Panc1 (cell line): ENCODE results near the gene RAB4A. TPM values are rescaled to one million over a fixed set of nuclear protein-coding genes. Genes with fewer than 3 reads are reported as not detected.

Source experiments
- ATAC-seq: fragments of 200-7000 bp; cut with Tn5 transposase; 2 replicates; pipeline ENCODE4 v1.9.1; 2020; ENCODE audit warnings: mild to moderate bottlenecking, moderate library complexity
- BruUV-seq: library from RNA; stranded (reverse); fragments of 400-500 nt; replicated peaks from 2 replicates; lab custom pipeline; 2021; lab: Mats Ljungman, UMichigan
- CTCF ChIA-PET: fragments of 300-600 bp; sonication (Branson Sonifier 250); formaldehyde crosslinking; loops from one replicate; lab custom pipeline; 2022; ENCODE audit warnings: antibody characterized with exemption; lab: Charles Lee
- POLR2A ChIA-PET: fragments of 300-600 bp; sonication (Branson Sonifier 250); formaldehyde crosslinking; loops from one replicate; lab custom pipeline; 2022; ENCODE audit warnings: antibody characterized with exemption; lab: Charles Lee
- DNase-seq: peaks from one replicate; pipeline ENCODE4 v3.0.0-alpha.2; 2010; ENCODE audit warnings: low read depth, low spot score
- H3K27ac ChIP-seq: 2 replicates; pipeline ENCODE4 v1.5.1; 2011; ENCODE audit warnings: mild to moderate bottlenecking, low read length, inconsistent platforms
- H3K27me3 ChIP-seq: fragments of 200-500 bp; sonication (Bioruptor generic); 2 replicates; pipeline ENCODE4 v1.6.0; 2014; ENCODE audit warnings: low read length, inconsistent platforms; ENCODE audit not compliant: control insufficient read depth, insufficient read depth
- H3K36me3 ChIP-seq: fragments of 200-500 bp; sonication (Bioruptor generic); 2 replicates; pipeline ENCODE4 v1.5.1; 2014; ENCODE audit warnings: inconsistent platforms, mild to moderate bottlenecking, low read length, moderate library complexity; ENCODE audit not compliant: control insufficient read depth, insufficient read depth
- H3K4me1 ChIP-seq: 2 replicates; pipeline ENCODE4 v1.5.1; 2011; ENCODE audit warnings: inconsistent platforms, mild to moderate bottlenecking, low read length, moderate library complexity; ENCODE audit not compliant: control insufficient read depth, insufficient read depth
- H3K4me3 ChIP-seq, 2 experiments: 2 replicates each; pipeline ENCODE4 v1.5.1; 2011 to 2012; ENCODE audit warnings: low read depth in 2 of 2, low read length in 2 of 2, mild to moderate bottlenecking in 2 of 2, inconsistent platforms in 1 of 2, moderate library complexity in 1 of 2
- H3K9me3 ChIP-seq: fragments of 200-500 bp; sonication (Bioruptor generic); 2 replicates; pipeline ENCODE4 v1.5.1; 2014; ENCODE audit warnings: low read depth, mild to moderate bottlenecking, inconsistent platforms, low read length, moderate library complexity; ENCODE audit not compliant: control insufficient read depth, insufficient read depth
- CTCF ChIP-seq: fragments of 450-650 bp; IDR thresholded peaks from 2 replicates; pipeline ENCODE4 v1.5.1; 2017; ENCODE audit warnings: mild to moderate bottlenecking
- POLR2AphosphoS5 ChIP-seq: IDR thresholded peaks from 2 replicates; pipeline ENCODE4 v1.6.1; 2012; ENCODE audit warnings: mild to moderate bottlenecking, low read depth, low read length, moderate library complexity
- REST ChIP-seq, 2 experiments: IDR thresholded peaks; 2 replicates each; pipeline ENCODE4 v1.6.1; 2011 to 2012; ENCODE audit warnings: low read depth in 2 of 2, control low read depth in 1 of 2, low read length in 1 of 2, mild to moderate bottlenecking in 1 of 2, moderate library complexity in 1 of 2; ENCODE audit not compliant: insufficient read depth in 1 of 2
- SIN3A ChIP-seq: IDR thresholded peaks from 2 replicates; pipeline ENCODE4 v1.6.1; 2012; ENCODE audit warnings: low read depth, mild to moderate bottlenecking, low read length, moderate library complexity, borderline replicate concordance; ENCODE audit not compliant: insufficient read depth
- TCF7L2 ChIP-seq: IDR thresholded peaks from 2 replicates; pipeline ENCODE4 v1.6.1; 2011; ENCODE audit warnings: mild to moderate bottlenecking, low read depth, low read length, inconsistent platforms
- in situ Hi-C: cut with HindIII; loops from 2 replicates; pipeline ENCODE4 v1.10.0; 2016; ENCODE audit warnings: low sequenced_read_pairs, low pct_unique_long_range_greater_than_20kb
- intact Hi-C: fragments of 100-400 bp; cut with micrococcal nuclease; formaldehyde crosslinking; loops from one replicate; pipeline ENCODE4 v1.10.0; 2022; ENCODE audit not compliant: unreplicated experiment
- total RNA-seq: library from RNA; stranded (reverse); gene quantifications from one replicate; pipeline ENCODE4 v1.2.1, GENCODE V29; 2021; ENCODE audit not compliant: unreplicated experiment

Gene RAB4A
- total RNA-seq, 1 experiment from 2014 or later, result 73.0 TPM

- Histone ChIP-seq H3K9me3 (no peaks in the 10 kb centered on the region), H3K27ac (no peak overlapping the region), H3K4me3 (no peak overlapping the region), H3K36me3 (no peaks in the 10 kb centered on the region), H3K4me1 (0 out of 2 replicates have a peak, but pooled peaks cover 3% of the 10 kb centered on the region), H3K27me3 (no peaks in the 10 kb centered on the region)
- DNase-seq (no peak), ATAC-seq (no peak)
- in situ Hi-C loops (no loop called here), intact Hi-C loops (no loop called here)
- no TSS peak for BruUV-seq
- TF ChIP-seq TCF7L2 (no peak), POLR2AphosphoS5 (no peak), REST (IDR thresholded peaks at IDR 0.05; ENCODE audit: insufficient read depth in 1 of 2, low read depth in 2 of 2, low read length in 1 of 2) (no peak), SIN3A (no peak), CTCF (no peak)
- CTCF ChIA-PET, result no interaction called here
- POLR2A ChIA-PET, result no interaction called here
Measured at GRCh38 chr1:229262239-229262638, 8.7 kb upstream of the RAB4A start.

DNA sequence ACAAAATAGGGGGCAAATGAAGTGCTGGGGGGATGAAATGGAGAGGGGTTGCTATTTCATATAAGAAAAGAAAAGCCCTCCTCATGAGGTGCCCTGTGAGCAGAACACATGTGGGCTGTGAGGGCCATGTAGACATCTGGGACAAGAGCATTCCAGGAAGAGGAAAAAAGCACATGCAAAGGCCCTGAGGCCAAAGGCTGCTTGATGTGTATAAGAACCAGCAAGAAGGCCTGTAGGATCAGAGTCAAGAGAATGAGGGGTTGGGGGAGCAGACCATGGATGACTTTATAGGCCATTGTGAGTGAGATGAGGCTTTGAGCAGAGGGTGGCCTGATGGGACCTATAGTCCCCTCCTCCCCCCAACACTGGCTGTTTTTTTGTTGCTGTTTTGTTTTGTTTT lies 7.7 kb upstream of the RAB4A start:
- H3K4me1 ChIP-seq, result 0 out of 2 replicates have a peak, but pooled peaks cover 2% of the 10 kb centered on the region
- ATAC-seq (no peak), DNase-seq (no peak)
- no peaks in the 10 kb centered on the region for H3K27me3 ChIP-seq
- TF ChIP-seq POLR2AphosphoS5 (no peak), TCF7L2 (no peak), REST (IDR thresholded peaks at IDR 0.05; ENCODE audit: insufficient read depth in 1 of 2, low read depth in 2 of 2, low read length in 1 of 2) (no peak), SIN3A (no peak), CTCF (no peak)
- H3K4me3 ChIP-seq, result no peak overlapping the region
- in situ Hi-C loops (no loop called here), intact Hi-C loops (no loop called here)
- H3K9me3 ChIP-seq, result no peaks in the 10 kb centered on the region
- BruUV-seq, result no TSS peak
- no peaks in the 10 kb centered on the region for H3K36me3 ChIP-seq
- H3K27ac ChIP-seq, result no peak overlapping the region
- POLR2A ChIA-PET, result no interaction called here
- CTCF ChIA-PET, result no interaction called here
